GM23248 (cell line): ENCODE measurements around the gene IGSF10. TPM values are rescaled to one million over a fixed set of nuclear protein-coding genes. Genes with fewer than 3 reads are reported as not detected.

ENCODE experiments used
- DNase-seq: peaks from one replicate; pipeline ENCODE4 v3.0.0-alpha.2; 2015
- H2AFZ ChIP-seq: fragments of 200-600 bp; sonication (generic); 2 replicates; pipeline ENCODE4 v1.6.1; 2016; ENCODE audit warnings: antibody characterized with exemption
- H3F3A ChIP-seq: fragments of 200-600 bp; sonication (generic); 2 replicates; pipeline ENCODE4 v1.6.1; 2016; ENCODE audit warnings: mild to moderate bottlenecking, antibody characterized with exemption, mixed run types; ENCODE audit not compliant: insufficient read depth
- H3K27ac ChIP-seq: fragments of 200-600 bp; sonication (generic); 2 replicates; pipeline ENCODE4 v1.5.1; 2016; ENCODE audit warnings: mild to moderate bottlenecking
- H3K27me3 ChIP-seq: fragments of 200-600 bp; sonication (generic); replicated peaks from 2 replicates; pipeline ENCODE4 v1.6.1; 2016; ENCODE audit warnings: mild to moderate bottlenecking; ENCODE audit not compliant: insufficient read depth
- H3K36me3 ChIP-seq: fragments of 200-600 bp; sonication (generic); 2 replicates; pipeline ENCODE4 v1.6.1; 2016; ENCODE audit warnings: low read depth, mild to moderate bottlenecking
- H3K4me1 ChIP-seq: fragments of 200-600 bp; sonication (generic); 2 replicates; pipeline ENCODE4 v1.6.1; 2016; ENCODE audit warnings: mild to moderate bottlenecking; ENCODE audit not compliant: insufficient read depth
- H3K4me2 ChIP-seq: fragments of 200-600 bp; sonication (generic); one replicate; pipeline ENCODE4 v1.6.1; 2016; ENCODE audit warnings: mild to moderate bottlenecking; ENCODE audit not compliant: unreplicated experiment
- H3K4me3 ChIP-seq: fragments of 200-600 bp; sonication (generic); 2 replicates; pipeline ENCODE4 v1.5.1; 2016; ENCODE audit warnings: mild to moderate bottlenecking
- H3K79me2 ChIP-seq: fragments of 200-600 bp; sonication (generic); 2 replicates; pipeline ENCODE4 v1.6.1; 2016; ENCODE audit warnings: mild to moderate bottlenecking; ENCODE audit not compliant: insufficient read depth
- H3K9ac ChIP-seq: fragments of 200-600 bp; sonication (generic); 2 replicates; pipeline ENCODE4 v1.6.1; 2016; ENCODE audit warnings: mild to moderate bottlenecking
- H3K9me2 ChIP-seq: fragments of 200-600 bp; sonication (generic); 2 replicates; pipeline ENCODE4 v1.6.1; 2016; ENCODE audit warnings: mixed run types, mild to moderate bottlenecking, moderate library complexity; ENCODE audit not compliant: insufficient read depth
- H3K9me3 ChIP-seq: fragments of 200-600 bp; sonication (generic); one replicate; pipeline ENCODE4 v1.6.1; 2017; ENCODE audit warnings: low read depth
- H4K20me1 ChIP-seq: fragments of 200-600 bp; sonication (generic); 2 replicates; pipeline ENCODE4 v1.6.0; 2016; ENCODE audit not compliant: insufficient read depth
- EZH2 ChIP-seq: fragments of 200-600 bp; sonication (generic); IDR thresholded peaks from 2 replicates; pipeline ENCODE4 v1.6.1; 2018; ENCODE audit warnings: antibody characterized with exemption, mild to moderate bottlenecking; ENCODE audit not compliant: insufficient read depth, poor library complexity, severe bottlenecking
- EZH2phosphoT487 ChIP-seq: fragments of 200-600 bp; sonication (generic); IDR thresholded peaks from 2 replicates; pipeline ENCODE4 v1.6.1; 2018; ENCODE audit warnings: antibody characterized with exemption, moderate library complexity, mild to moderate bottlenecking, low read depth; ENCODE audit not compliant: insufficient read depth
- WGBS, 2 experiments: methylation state at CpG; one replicate each; pipeline ENCODE4 v1.1.6; 2015 to 2017; ENCODE audit warnings: low lambda C conversion rate in 2 of 2, low coverage in 1 of 2; ENCODE audit errors: missing lambda C conversion rate in 2 of 2; 5-methylcytosine and 5-hydroxymethylcytosine counted together
- in situ Hi-C: fragments of 300-500 bp; cut with MboI; formaldehyde crosslinking; loops from 2 replicates; pipeline ENCODE4 v1.15.0; 2020
- polyA plus RNA-seq: library from polyadenylated mRNA; unstranded; fragments of >200 nt; fragmentation: Nextera tagmentation; extraction: Ambion mirVana; gene quantifications from 2 replicates; pipeline ENCODE4 v1.2.1, GENCODE V29; 2016
- total RNA-seq: library from RNA; depleted of rRNA; stranded (reverse); fragments of >200 nt; shearing (Covaris generic); gene quantifications from 2 replicates; pipeline ENCODE4 v1.2.3, GENCODE V29; 2014

Gene IGSF10
- total and polyA plus RNA-seq, 2 experiments from 2014 or later = 0.19 TPM; not detected in 1

DNA sequence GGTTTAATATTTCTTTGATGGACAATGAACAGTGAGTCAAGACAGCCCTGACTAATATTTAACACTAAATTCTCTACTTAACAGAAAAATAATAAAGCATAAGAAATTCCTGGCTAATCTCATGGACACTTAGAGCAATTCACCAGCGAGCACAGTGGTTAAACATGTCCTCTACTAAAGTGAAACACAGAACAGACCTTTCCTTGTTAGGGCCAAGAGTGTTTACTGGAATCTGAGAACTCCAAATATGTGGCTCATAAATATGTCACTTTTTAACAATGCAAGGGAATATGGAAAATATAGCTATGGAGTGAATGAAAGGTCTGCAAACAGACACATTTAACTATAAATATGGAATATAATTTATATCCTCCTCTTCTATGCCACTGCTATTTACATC is 18.6 kb upstream of the IGSF10 start:
- H3K4me1 ChIP-seq = no peaks in the 10 kb centered on the region
- no peaks in the 10 kb centered on the region for H4K20me1 ChIP-seq
- in situ Hi-C loops = no loop called here

DNA sequence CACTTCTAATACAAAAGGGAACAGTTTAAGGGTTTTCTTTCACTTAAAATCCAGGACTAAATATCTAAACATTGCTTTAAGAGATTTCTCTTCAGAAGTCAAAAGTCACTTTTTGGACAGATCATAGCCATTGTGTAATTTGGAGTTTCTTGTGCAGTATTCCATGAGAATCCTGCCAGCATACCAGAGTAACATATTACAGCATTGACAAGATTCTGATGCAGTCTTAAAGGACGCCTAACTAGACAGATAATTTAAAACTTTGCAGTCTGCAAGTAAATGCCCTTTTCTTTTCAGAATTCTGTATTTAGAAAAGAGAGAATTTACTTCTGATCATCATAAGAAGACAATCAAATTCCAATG is 17.5 kb upstream of the IGSF10 start:
- 14 to 21% methylated on average over 1 of the region's 1 CpG for WGBS, 2 experiments
- H3K27ac ChIP-seq = no peak overlapping the region
- no peak for DNase-seq
- no peaks in the 10 kb centered on the region for H3K36me3 ChIP-seq
- no peaks in the 10 kb centered on the region for H3F3A ChIP-seq
- in situ Hi-C loops = no loop called here
- H4K20me1 ChIP-seq = no peaks in the 10 kb centered on the region
- no peaks in the 10 kb centered on the region for H3K27me3 ChIP-seq
- no peaks in the 10 kb centered on the region for H3K9me3 ChIP-seq
- H3K4me2 ChIP-seq = no peak overlapping the region
- no peak overlapping the region for H3K9ac ChIP-seq
- no peaks in the 10 kb centered on the region for H3K79me2 ChIP-seq
- H2AFZ ChIP-seq = no peak overlapping the region
- no peak overlapping the region for H3K4me3 ChIP-seq
- H3K4me1 ChIP-seq = no peaks in the 10 kb centered on the region
- TF ChIP-seq EZH2phosphoT487 (no peak), EZH2 (no peak)
- H3K9me2 ChIP-seq = no peaks in the 10 kb centered on the region

More for the DNA sequence above, 18.6 kb upstream of the IGSF10 start:
- no peak overlapping the region for H3K4me3 ChIP-seq
- no peaks in the 10 kb centered on the region for H3K9me3 ChIP-seq
- H3K4me2 ChIP-seq = no peak overlapping the region
- DNase-seq = no peak
- H3K9me2 ChIP-seq = no peaks in the 10 kb centered on the region
- no peak overlapping the region for H2AFZ ChIP-seq
- no peaks in the 10 kb centered on the region for H3K27me3 ChIP-seq
- H3K9ac ChIP-seq = no peak overlapping the region
- no peaks in the 10 kb centered on the region for H3K79me2 ChIP-seq
- no peak overlapping the region for H3K27ac ChIP-seq
- no peak for TF ChIP-seq EZH2
- TF ChIP-seq EZH2phosphoT487 = no peak
- no peaks in the 10 kb centered on the region for H3F3A ChIP-seq
- no peaks in the 10 kb centered on the region for H3K36me3 ChIP-seq
- 0% methylated on average over 1 of the region's 1 CpG for WGBS, 2 experiments

DNA sequence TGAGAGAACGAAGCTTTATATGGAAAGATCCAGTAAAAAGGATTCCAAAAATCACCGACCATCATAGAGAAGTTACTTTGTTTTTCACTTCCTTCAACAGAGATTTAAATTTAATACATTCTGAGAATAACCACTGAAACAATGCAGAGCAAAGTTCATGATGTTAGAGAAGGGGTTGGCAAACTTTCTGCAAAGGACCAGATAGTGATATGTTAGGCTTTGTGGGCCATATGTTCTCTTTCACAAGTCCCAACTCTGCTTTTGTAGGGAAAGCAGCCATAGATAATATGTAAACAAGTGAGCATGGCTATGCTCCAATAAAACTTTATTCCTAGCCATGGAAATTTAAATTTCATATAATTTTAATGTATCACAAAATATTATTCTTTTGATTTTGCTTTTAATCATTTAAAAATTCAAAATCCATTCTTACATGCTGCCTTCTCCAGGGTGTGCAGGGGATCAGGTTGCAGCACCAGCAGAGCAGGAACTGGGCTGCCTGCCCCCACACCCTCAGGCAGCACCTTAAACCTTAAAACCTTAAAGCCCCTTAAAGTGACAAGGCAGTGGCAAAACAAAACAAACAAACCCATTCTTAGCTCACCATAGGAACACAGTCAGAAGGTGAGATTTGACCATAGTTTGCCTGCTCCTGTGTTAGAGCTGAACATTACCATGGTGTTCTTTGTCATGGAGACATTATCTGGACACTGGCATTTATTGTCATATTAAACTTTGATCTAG is 16.9 kb upstream of the IGSF10 start:
- in situ Hi-C loops = no loop called here
- Histone ChIP-seq H4K20me1 (no peaks in the 10 kb centered on the region), H3K79me2 (no peaks in the 10 kb centered on the region), H3K9me3 (no peaks in the 10 kb centered on the region), H3K36me3 (no peaks in the 10 kb centered on the region), H3K4me1 (no peaks in the 10 kb centered on the region), H2AFZ (no peak overlapping the region), H3K27ac (no peak overlapping the region), H3K4me3 (no peak overlapping the region), H3K27me3 (no peaks in the 10 kb centered on the region), H3K9ac (no peak overlapping the region), H3K9me2 (no peaks in the 10 kb centered on the region), H3F3A (no peaks in the 10 kb centered on the region), H3K4me2 (no peak overlapping the region)
- WGBS, 2 experiments = 65 to 68% methylated on average over 2 of the region's 2 CpGs
- no peak for DNase-seq
- TF ChIP-seq EZH2 (no peak), EZH2phosphoT487 (no peak)

DNA sequence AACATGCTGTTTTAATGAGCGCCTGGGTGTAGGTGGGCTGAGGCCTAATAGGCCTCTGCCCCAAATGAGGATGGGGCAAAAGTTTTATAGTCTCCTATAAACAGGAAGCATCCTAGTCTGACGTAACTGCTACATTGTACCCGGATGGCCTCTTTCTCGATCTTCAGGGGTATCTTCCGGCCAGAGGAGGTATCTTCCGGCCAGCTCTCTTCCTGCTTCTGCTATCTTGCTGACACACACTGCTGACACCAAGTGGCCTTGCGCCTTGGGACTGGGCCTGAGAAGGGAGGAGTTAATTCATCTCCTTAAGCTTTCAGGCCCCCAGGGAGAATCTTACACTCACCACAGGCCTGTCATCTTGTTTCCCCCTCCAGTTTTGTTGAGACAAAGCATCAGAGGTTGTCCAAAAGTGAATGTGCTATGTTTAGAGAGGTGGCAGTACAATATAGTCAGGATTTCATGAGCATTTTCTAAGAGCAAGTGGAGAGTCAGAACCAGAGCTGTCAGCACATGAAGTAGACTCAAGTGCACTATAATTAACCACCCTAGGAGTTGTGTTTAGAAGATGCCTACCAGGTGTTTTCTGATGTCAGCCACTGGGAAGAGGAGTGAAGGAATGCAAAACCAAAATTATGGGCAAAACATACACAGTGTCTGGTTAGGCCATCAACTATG is 15.6 kb upstream of the IGSF10 start:
- H3K79me2 ChIP-seq = no peaks in the 10 kb centered on the region
- H3K27me3 ChIP-seq = no peaks in the 10 kb centered on the region
- no peak overlapping the region for H3K9ac ChIP-seq
- in situ Hi-C loops = no loop called here
- H4K20me1 ChIP-seq = no peaks in the 10 kb centered on the region
- H3K4me1 ChIP-seq = no peaks in the 10 kb centered on the region
- no peaks in the 10 kb centered on the region for H3K9me3 ChIP-seq
- DNase-seq = no peak
- no peak overlapping the region for H3K4me3 ChIP-seq
- H3K27ac ChIP-seq = no peak overlapping the region
- no peak overlapping the region for H2AFZ ChIP-seq
- no peaks in the 10 kb centered on the region for H3K9me2 ChIP-seq
- 95% methylated on average over 7 of the region's 7 CpGs for WGBS, 2 experiments
- H3F3A ChIP-seq = no peaks in the 10 kb centered on the region
- no peak for TF ChIP-seq EZH2phosphoT487
- no peak for TF ChIP-seq EZH2
- no peaks in the 10 kb centered on the region for H3K36me3 ChIP-seq
- no peak overlapping the region for H3K4me2 ChIP-seq
